Measurements from ENCODE around the gene PAX7.

GRCh38 chr1:18654599-18654998 lies 24.0 kb downstream of the PAX7 start:
- TF ChIP-seq CTCF (conservative IDR thresholded peaks at IDR 0.05; ENCODE audit: low read depth in 2 of 2) (no peak), REST (IDR thresholded peaks at IDR 0.05; ENCODE audit: unreplicated experiment) (no peak), EZH2 (IDR thresholded peaks at IDR 0.05; ENCODE audit: low read depth, unreplicated experiment) (no peak), ZNF114 (CRISPR knock-in tag; IDR thresholded peaks at IDR 0.05) (no peak)
